ENCODE results near the gene SEMA3E. TPM values are rescaled to one million over a fixed set of nuclear protein-coding genes. Genes with fewer than 3 reads are reported as not detected.
A peak's percentile ranks its signal among the peaks of the same experiment; 100 is the strongest.

Gene SEMA3E
- total and polyA plus RNA-seq, 10 of the 15 experiments (the other 5 are each of a cell fraction or from before 2014, with no cell fraction given), result 0.08 to 2.0 (median 0.82) TPM

- no peak overlapping the region for H3K4me2 ChIP-seq (ENCODE audit: control insufficient read depth, insufficient read depth)
- TF ChIP-seq TARDBP (IDR thresholded peaks at IDR 0.05; ENCODE audit: borderline replicate concordance) (no peak), NFXL1 (IDR thresholded peaks at IDR 0.05; ENCODE audit: borderline replicate concordance) (no peak), FOS (IDR thresholded peaks at IDR 0.05; ENCODE audit: borderline replicate concordance, extremely low read depth, insufficient read length) (no peak), HDGF (IDR thresholded peaks at IDR 0.05) (no peak), TCF7 (IDR thresholded peaks at IDR 0.05; ENCODE audit: borderline replicate concordance) (no peak), NBN (IDR thresholded peaks at IDR 0.05) (no peak), BRCA1 (IDR thresholded peaks at IDR 0.05; ENCODE audit: low read depth, low read length) (no peak)
- ChIA-PET RAD21 (ENCODE audit: unreplicated experiment) (no interaction called here), POLR2A (no interaction called here), SMC1A (ENCODE audit: uncharacterized antibody, unreplicated experiment) (interaction anchor here (1.6 kb wide), 1 partner anchor 30 kb away, joined by 3 read pairs; no protein-coding TSS in a partner anchor), CTCF (no interaction called here)
- FAIRE-seq (no peak), DNase-seq (ENCODE audit: low read depth, low spot score) (no peak), ATAC-seq (peak; percentile 31; the same call in 1 of the 3 replicates)
- intact Hi-C loops (cut with micrococcal nuclease; ENCODE audit: unreplicated experiment) (no loop called here), in situ Hi-C loops (cut with MboI) (no loop called here)
- no peak overlapping the region for H3K27ac ChIP-seq (ENCODE audit: control insufficient read depth, insufficient read depth)
- no TSS peak for BruUV-seq (replicated peaks)
- H2AFZ ChIP-seq (ENCODE audit: control insufficient read depth, low read depth, low read length), result no peak overlapping the region; the same call in 1 of the 2 replicates
- no peaks in the 10 kb centered on the region for H3K4me1 ChIP-seq (ENCODE audit: control insufficient read depth, insufficient read depth, low read length)
- no peak overlapping the region for H3K9ac ChIP-seq (ENCODE audit: control insufficient read depth, insufficient read depth, low read length)
- no peaks in the 10 kb centered on the region for H3K36me3 ChIP-seq (ENCODE audit: control insufficient read depth in 2 of 2, insufficient read depth in 2 of 2, low read length in 1 of 2)
- H4K20me1 ChIP-seq (ENCODE audit: control insufficient read depth, insufficient read depth), result no peaks in the 10 kb centered on the region
- 2% methylated on average over 2 of the region's 2 CpGs for WGBS (ENCODE audit: insufficient coverage, insufficient replicate concordance, low lambda C conversion rate, missing lambda C conversion rate)
- no peaks in the 10 kb centered on the region for H3K79me2 ChIP-seq (ENCODE audit: control insufficient read depth, insufficient read depth, low read length)
- H3K27me3 ChIP-seq (replicated peaks in 1 of 2; ENCODE audit: control insufficient read depth in 2 of 2, insufficient read depth in 2 of 2, low read length in 1 of 2), result no peaks in the 10 kb centered on the region
- H3K4me3 ChIP-seq, result no peak overlapping the region
- H3K9me3 ChIP-seq (replicated peaks; ENCODE audit: control insufficient read depth, insufficient read depth, low read length), result no peaks in the 10 kb centered on the region
Observed at GRCh38 chr7:83504330-83504729, 144.6 kb downstream of the SEMA3E start.

DNA sequence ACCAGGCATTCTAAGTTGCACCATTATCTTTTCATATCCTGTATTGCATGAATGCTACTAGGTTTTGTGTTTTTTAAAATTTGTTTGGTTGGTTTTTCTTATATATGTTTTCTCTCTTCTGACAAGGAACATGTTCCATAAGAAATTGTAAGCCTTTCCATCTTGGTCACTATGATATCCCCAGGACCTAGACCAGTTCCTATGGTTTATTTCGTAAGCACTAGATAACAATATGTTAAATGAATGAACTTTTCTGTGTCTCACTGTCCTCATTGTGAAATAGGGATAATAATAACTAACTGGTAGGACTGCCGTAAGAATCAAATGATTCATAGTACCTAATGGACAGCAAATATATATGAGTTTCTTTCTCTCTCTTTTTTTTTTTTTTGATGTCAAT, 146.3 kb downstream of the SEMA3E start:
- no peak overlapping the region for H2AFZ ChIP-seq (ENCODE audit: control insufficient read depth, low read depth, low read length)
- CTCF ChIA-PET, result no interaction called here
- no peaks in the 10 kb centered on the region for H3K36me3 ChIP-seq (ENCODE audit: control insufficient read depth in 2 of 2, insufficient read depth in 2 of 2, low read length in 1 of 2)
- SMC1A ChIA-PET (ENCODE audit: uncharacterized antibody, unreplicated experiment), result no interaction called here
- H3K9ac ChIP-seq (ENCODE audit: control insufficient read depth, insufficient read depth, low read length), result no peak overlapping the region
- H3K27ac ChIP-seq (ENCODE audit: control insufficient read depth, insufficient read depth), result no peak overlapping the region
- in situ Hi-C loops (cut with MboI) (no loop called here), intact Hi-C loops (cut with micrococcal nuclease; ENCODE audit: unreplicated experiment) (no loop called here)
- no peaks in the 10 kb centered on the region for H3K9me3 ChIP-seq (replicated peaks; ENCODE audit: control insufficient read depth, insufficient read depth, low read length)
- no peaks in the 10 kb centered on the region for H3K79me2 ChIP-seq (ENCODE audit: control insufficient read depth, insufficient read depth, low read length)
- FAIRE-seq (no peak), DNase-seq (ENCODE audit: low read depth, low spot score) (no peak), ATAC-seq (no peak)
- H3K4me1 ChIP-seq (ENCODE audit: control insufficient read depth, insufficient read depth, low read length), result no peaks in the 10 kb centered on the region
- no TSS peak for BruUV-seq (replicated peaks)
- TF ChIP-seq ZNF207 (IDR thresholded peaks at IDR 0.05; ENCODE audit: borderline replicate concordance) (no peak), IKZF2 (IDR thresholded peaks at IDR 0.05) (no peak), IRF4 (IDR thresholded peaks at IDR 0.05; ENCODE audit: low read depth, low read length) (no peak), SMARCA5 (IDR thresholded peaks at IDR 0.05) (no peak), ZNF592 (IDR thresholded peaks at IDR 0.05) (no peak), SIX5 (IDR thresholded peaks at IDR 0.05; ENCODE audit: low read depth, low read length, severe bottlenecking) (no peak), GATAD2B (conservative IDR thresholded peaks at IDR 0.05; ENCODE audit: low read depth) (no peak), RAD51 (IDR thresholded peaks at IDR 0.05) (no peak)
- TF ChIP-seq, protein P1, sequence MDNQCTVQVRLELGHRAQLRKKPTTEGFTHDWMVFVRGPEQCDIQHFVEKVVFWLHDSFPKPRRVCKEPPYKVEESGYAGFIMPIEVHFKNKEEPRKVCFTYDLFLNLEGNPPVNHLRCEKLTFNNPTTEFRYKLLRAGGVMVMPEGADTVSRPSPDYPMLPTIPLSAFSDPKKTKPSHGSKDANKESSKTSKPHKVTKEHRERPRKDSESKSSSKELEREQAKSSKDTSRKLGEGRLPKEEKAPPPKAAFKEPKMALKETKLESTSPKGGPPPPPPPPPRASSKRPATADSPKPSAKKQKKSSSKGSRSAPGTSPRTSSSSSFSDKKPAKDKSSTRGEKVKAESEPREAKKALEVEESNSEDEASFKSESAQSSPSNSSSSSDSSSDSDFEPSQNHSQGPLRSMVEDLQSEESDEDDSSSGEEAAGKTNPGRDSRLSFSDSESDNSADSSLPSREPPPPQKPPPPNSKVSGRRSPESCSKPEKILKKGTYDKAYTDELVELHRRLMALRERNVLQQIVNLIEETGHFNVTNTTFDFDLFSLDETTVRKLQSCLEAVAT (IDR thresholded peaks at IDR 0.05), result no peak
- H4K20me1 ChIP-seq (ENCODE audit: control insufficient read depth, insufficient read depth), result no peaks in the 10 kb centered on the region
- RAD21 ChIA-PET (ENCODE audit: unreplicated experiment), result no interaction called here
- WGBS (ENCODE audit: insufficient coverage, insufficient replicate concordance, low lambda C conversion rate, missing lambda C conversion rate), result 29% methylated on average over 2 of the region's 2 CpGs
- POLR2A ChIA-PET, result no interaction called here
- H3K27me3 ChIP-seq (replicated peaks in 1 of 2; ENCODE audit: control insufficient read depth in 2 of 2, insufficient read depth in 2 of 2, low read length in 1 of 2), result no peaks in the 10 kb centered on the region
- H3K4me2 ChIP-seq (ENCODE audit: control insufficient read depth, insufficient read depth), result no peak overlapping the region
- H3K4me3 ChIP-seq, result no peak overlapping the region

All from GM12878 (cell line).